ENCODE data around the gene TEX19.

TEX19 gene

DNA sequence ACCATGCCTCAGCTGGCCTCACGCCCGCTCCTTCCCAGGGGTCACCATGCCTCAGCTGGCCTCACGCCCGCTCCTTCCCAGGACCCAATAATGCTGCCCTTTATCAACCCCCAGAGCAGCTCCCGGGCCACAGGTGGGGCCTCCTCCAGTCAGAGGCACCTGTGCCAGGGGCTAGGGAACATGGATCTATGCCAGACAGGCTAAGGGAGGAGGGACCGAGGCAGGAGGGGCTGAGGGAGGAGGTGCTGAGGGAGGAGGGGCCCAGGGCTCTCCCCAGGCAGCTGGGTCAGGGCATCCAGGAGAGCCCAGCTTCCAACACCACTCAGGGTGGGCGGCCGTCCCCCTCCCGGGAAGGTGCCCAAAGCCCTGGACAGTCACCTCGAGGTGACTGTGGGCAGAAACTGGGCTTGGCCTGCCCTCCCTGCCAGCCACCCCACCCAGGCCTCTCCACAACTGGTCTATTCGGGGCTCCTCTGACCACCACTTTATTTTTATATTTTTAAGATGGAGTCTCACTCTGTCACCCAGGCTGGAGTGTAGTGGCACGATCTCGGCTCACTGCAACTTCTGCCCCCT, 31.9 kb downstream of the TEX19 start:
- DNase-seq (ENCODE audit: low read depth), result no peak

DNA sequence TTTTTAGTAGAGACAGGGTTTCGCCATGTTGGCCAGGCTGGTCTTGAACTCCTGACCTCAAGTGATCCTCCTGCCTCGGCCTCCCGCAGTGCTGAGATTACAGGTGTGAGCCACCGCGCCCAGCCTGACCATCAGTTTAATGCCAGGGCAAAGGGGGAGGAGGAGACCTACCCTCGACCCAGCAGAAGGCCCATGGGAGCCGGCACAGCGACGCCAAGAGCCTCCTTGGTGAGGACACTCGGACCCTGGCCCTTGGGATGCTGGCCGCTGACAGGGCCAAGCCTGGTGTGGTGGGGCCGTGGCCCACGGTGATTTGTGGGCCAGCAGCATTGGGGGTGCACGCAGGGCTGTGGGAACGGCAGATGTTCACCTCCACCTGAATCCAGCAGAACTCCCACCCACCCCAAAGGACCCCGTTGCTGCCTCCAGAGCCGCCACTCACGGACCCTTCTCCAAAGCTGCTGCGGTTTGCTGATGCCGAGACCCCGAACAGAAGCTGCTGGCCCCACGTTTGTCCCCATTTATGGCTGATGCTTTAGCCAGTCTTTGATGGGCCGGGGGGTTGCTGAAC, 32.5 kb downstream of the TEX19 start:
- DNase-seq (ENCODE audit: low read depth), result no peak

- no peak for DNase-seq (ENCODE audit: low read depth)
These were observed 33.3 kb downstream of the TEX19 start for GRCh38 chr17:82392209-82392920.

DNA sequence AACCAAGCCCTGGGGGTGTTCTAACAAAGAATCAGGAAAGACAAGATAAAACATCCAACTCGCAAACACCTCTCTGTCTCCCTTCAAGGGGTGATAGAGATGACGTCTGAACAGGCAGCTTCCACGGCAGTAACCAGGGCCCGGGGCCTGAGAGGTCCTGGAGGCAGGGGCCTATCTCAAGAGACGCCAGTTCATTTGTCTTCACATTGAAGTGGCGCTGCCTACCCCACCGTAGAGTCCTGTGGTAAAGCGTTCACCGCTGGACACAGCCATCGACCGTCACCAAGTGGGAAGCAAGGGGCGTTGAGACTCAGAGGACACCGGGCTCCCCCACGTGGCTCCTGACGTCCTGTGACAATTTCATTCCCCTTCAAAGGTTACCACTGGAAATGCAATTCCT, 33.9 kb downstream of the TEX19 start:
- DNase-seq (ENCODE audit: low read depth), result no peak

- DNase-seq (ENCODE audit: low read depth), result no peak
These were observed 35.2 kb downstream of the TEX19 start for GRCh38 chr17:82394278-82394677.

DNA sequence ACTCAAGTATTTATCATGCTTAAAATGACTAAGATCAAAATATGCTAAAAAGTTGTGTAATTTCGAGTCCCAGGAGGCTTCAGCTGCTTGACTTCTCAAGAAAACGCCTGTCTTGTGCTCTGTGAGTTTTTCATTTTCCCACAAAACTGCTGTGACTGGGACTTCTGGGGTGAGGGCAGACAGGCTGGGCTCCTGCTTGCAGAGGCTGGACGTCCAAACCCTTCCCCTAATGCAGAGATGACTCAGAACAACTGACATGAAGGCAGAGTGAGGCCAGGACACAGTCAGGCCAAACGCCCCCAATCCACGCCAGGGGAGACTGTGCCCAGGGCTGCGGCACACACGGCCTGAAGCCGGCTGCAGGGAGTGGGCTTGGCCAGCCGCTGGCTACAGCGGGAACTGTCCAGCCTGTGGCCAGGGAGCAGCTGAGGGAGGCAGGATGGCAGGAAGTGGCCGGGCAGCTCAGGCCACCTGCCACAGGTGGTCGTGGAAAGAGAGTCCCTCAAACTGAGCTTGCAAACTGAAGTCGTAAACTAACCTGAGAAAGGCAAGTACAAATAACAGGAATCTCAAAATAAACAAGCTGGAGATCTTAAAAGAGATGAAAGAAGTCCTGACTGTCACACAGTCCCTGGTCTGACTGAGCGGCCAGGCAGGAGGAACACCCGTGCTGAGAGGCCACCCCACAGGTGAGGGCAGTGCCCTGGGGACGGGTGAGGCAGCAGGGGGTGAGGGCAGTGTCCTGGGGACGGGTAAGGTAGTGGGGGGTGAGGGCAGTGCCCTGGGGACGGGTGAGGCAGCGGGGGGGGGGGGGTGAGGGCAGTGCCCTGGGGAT, 37.8 kb downstream of the TEX19 start:
- no peak for DNase-seq (ENCODE audit: low read depth)

- DNase-seq (ENCODE audit: low read depth), result no peak
These were observed 38.6 kb downstream of the TEX19 start for GRCh38 chr17:82397449-82398335.

GRCh38 chr17:82399041-82399441, 40.0 kb downstream of the TEX19 start:
- no peak for DNase-seq (ENCODE audit: low read depth)

GRCh38 chr17:82399601-82400101, 40.6 kb downstream of the TEX19 start:
- no peak for DNase-seq (ENCODE audit: low read depth)

DNA sequence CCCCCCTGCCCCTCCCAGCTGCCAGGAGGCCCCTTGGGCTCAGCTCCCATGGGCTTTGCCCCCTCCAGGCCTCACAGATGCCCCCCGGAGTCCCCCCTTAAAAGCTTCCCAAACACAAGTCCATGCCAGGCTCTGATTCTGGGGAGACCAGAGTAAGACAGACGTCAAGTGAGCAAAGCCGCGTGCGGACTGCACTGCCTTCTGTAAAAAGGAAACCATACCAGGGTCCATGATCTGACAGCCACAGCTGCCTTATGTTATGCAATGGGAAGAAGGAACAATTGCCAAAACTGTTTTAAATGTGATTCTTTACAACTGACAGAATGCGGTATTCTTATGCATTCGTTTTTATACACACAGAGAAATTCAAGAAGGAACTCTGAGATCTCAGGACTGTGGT, 41.2 kb downstream of the TEX19 start:
- no peak for DNase-seq (ENCODE audit: low read depth)

- DNase-seq (ENCODE audit: low read depth), result no peak
These were observed 41.8 kb downstream of the TEX19 start for GRCh38 chr17:82400830-82401229.

- no peak for DNase-seq (ENCODE audit: low read depth)
These were observed 43.8 kb downstream of the TEX19 start for GRCh38 chr17:82402865-82403264.

DNA sequence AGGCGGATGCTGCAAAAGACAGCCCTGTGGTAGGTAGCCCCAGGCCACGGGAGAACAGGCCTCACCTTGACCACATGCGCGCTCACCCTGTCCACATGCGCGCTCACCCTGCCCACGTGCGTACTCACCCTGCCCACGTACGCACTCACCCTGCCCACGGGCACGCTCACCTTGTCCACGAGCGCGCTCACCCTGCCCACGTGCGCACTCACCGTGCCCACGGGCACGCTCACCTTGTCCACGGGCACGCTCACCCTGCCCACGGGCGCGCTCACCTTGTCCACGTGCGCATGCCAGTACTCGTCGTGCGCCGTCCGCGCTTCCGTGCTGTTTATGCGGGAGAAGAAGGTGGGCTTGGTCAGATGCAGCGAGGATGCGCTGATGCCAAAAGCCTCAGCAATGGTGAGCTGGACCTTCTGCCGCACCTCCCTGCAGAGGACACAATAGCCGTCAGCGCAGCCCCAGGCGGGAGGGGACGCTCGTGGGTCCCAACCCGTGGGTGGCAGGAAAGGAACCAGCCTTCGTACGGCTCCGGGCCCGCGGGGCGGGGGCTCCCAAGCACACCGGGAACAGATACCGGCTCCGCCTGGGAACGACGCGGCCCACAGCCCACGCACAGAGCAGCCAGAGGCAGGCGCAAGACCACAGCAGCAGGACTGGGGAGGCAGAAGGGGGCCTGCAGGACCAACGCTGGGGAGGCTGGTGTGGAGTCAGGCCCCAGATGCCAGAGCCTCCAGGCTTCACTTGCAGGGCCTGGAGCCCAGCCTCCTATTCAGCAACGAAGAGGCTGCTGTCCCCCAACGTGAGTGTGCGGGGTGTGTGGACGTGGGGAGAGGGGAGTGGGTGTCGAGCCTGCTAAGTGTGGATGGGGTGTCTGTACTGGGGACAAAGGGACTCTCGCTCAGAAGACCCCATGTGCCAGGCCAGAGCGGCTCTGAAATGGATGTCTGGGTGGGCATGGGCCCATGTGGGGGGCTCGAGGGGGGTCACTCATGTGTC, 44.9 kb downstream of the TEX19 start:
- no peak for DNase-seq (ENCODE audit: low read depth)

DNA sequence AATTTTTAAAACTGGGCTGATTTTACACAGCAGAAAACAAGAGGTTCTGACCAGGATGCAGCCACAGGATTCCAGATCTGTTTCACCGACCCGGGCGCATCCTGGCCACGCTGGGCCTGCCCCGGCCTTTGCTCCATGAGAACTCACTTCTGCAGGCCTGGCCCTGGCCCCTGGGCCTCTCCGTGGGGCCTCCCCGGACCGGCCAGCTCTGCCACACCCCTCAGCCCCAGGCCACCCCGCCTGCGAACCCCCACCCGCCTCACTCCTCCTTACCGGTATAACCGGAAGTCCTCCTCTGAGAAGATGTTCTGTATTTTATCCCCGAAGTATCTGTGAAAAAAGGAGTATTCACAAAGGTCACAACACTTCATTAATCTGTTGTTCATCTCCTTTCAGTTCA, 46.0 kb downstream of the TEX19 start:
- no peak for DNase-seq (ENCODE audit: low read depth)

GRCh38 chr17:82406131-82406671, 47.2 kb downstream of the TEX19 start:
- no peak for DNase-seq (ENCODE audit: low read depth)

GRCh38 chr17:82407255-82407654, 48.2 kb downstream of the TEX19 start:
- DNase-seq (ENCODE audit: low read depth), result no peak

DNA sequence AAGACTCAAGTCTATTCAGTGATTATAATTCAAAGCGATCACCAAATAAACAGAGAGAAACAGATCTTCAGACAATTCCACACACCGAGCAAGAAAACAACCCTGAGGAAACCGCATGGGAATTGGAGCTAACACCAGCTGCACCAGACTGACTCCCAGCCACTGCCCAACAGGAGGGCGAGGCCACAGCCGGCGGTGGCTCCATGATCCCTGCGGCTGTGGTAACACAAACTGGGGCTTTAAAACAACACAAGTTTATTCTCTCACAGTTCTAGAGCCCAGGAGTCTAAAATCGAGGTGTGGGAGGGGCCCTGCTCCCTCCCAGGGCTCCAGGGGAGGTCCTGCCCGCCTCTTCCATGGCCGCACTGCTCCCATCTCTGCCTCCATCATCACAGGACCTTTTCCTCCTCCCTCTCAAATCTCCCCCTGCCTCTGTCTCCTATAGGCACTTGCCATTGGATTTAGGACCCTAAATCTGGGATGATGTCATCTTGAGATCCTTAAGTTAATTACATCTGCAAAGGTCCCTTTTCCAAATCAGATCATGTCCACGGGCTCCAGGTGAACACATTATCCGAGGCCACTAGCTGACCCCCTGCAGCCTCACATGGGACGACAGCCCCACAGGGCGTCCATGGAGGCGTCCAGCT, 49.4 kb downstream of the TEX19 start:
- DNase-seq (ENCODE audit: low read depth), result no peak

DNA sequence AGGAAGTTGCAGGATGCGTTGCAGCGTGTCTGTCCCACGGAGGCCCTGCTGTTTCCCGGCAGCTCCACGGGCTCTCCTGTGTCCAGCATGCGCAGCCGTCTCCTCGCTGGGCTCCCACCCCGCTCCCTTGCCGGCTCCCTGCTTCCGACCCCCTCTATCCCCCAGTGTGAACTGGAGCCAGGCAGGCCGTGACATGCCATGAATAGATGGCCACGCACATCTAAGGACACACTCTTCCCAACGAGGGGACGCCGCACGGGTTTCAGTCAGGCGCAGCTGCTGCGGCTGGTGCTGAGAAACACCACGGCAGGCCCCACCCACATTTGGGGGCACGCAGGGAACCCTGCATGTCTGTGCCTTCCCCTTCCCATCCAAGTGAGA, 49.9 kb downstream of the TEX19 start:
- no peak for DNase-seq (ENCODE audit: low read depth)

- no peak for DNase-seq (ENCODE audit: low read depth)
These were observed 51.1 kb downstream of the TEX19 start for GRCh38 chr17:82410014-82410716.
